DND-41 (cell line): ENCODE measurements around the gene PTX3.

Source experiments
- CTCF ChIP-seq: IDR thresholded peaks from 2 replicates; pipeline ENCODE4 v1.5.1; 2012; ENCODE audit warnings: borderline replicate concordance, low read length, moderate library complexity, mild to moderate bottlenecking; ENCODE audit not compliant: poor library complexity, severe bottlenecking; ENCODE audit errors: extremely low read depth
- EZH2 ChIP-seq: IDR thresholded peaks from 3 replicates; pipeline ENCODE4 v1.6.1; 2012; ENCODE audit warnings: borderline replicate concordance, low read depth, mild to moderate bottlenecking, moderate library complexity, low read length, inconsistent platforms; ENCODE audit not compliant: severe bottlenecking

GRCh38 chr3:157438194-157438730 is 1.6 kb downstream of the PTX3 start:
- no peak for TF ChIP-seq EZH2
- no peak for TF ChIP-seq CTCF
